Measurements from ENCODE around the gene IFIT1B.
"Not testable (repeated sequence)": the region's sequence is repeated elsewhere in the genome, so short reads cannot be mapped to it uniquely, and the experiment has no call there.

GRCh38 chr10:89411135-89411534 lies 33.3 kb downstream of the IFIT1B start:
- TF ChIP-seq, protein P1, sequence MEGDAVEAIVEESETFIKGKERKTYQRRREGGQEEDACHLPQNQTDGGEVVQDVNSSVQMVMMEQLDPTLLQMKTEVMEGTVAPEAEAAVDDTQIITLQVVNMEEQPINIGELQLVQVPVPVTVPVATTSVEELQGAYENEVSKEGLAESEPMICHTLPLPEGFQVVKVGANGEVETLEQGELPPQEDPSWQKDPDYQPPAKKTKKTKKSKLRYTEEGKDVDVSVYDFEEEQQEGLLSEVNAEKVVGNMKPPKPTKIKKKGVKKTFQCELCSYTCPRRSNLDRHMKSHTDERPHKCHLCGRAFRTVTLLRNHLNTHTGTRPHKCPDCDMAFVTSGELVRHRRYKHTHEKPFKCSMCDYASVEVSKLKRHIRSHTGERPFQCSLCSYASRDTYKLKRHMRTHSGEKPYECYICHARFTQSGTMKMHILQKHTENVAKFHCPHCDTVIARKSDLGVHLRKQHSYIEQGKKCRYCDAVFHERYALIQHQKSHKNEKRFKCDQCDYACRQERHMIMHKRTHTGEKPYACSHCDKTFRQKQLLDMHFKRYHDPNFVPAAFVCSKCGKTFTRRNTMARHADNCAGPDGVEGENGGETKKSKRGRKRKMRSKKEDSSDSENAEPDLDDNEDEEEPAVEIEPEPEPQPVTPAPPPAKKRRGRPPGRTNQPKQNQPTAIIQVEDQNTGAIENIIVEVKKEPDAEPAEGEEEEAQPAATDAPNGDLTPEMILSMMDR (IDR thresholded peaks at IDR 0.05; ENCODE audit: poor library complexity), result not testable (repeated sequence)
- not testable (repeated sequence) for TF ChIP-seq EZH2phosphoT487 (IDR thresholded peaks at IDR 0.05; ENCODE audit: low read depth, severe bottlenecking, unreplicated experiment)
